ENCODE measurements around the gene SLC24A3.

The SLC24A3 gene

GRCh38 chr20:19378058-19378457 lies 165.6 kb downstream of the SLC24A3 start (continued):
- TF ChIP-seq ZNF18 (tag by site-specific recombination; IDR thresholded peaks at IDR 0.05) (no peak), ZBTB20 (tag by site-specific recombination; IDR thresholded peaks at IDR 0.05) (no peak), TCF7L2 (IDR thresholded peaks at IDR 0.05; ENCODE audit: borderline replicate concordance, low read depth, low read length) (no peak)
- TF ChIP-seq, protein P1, sequence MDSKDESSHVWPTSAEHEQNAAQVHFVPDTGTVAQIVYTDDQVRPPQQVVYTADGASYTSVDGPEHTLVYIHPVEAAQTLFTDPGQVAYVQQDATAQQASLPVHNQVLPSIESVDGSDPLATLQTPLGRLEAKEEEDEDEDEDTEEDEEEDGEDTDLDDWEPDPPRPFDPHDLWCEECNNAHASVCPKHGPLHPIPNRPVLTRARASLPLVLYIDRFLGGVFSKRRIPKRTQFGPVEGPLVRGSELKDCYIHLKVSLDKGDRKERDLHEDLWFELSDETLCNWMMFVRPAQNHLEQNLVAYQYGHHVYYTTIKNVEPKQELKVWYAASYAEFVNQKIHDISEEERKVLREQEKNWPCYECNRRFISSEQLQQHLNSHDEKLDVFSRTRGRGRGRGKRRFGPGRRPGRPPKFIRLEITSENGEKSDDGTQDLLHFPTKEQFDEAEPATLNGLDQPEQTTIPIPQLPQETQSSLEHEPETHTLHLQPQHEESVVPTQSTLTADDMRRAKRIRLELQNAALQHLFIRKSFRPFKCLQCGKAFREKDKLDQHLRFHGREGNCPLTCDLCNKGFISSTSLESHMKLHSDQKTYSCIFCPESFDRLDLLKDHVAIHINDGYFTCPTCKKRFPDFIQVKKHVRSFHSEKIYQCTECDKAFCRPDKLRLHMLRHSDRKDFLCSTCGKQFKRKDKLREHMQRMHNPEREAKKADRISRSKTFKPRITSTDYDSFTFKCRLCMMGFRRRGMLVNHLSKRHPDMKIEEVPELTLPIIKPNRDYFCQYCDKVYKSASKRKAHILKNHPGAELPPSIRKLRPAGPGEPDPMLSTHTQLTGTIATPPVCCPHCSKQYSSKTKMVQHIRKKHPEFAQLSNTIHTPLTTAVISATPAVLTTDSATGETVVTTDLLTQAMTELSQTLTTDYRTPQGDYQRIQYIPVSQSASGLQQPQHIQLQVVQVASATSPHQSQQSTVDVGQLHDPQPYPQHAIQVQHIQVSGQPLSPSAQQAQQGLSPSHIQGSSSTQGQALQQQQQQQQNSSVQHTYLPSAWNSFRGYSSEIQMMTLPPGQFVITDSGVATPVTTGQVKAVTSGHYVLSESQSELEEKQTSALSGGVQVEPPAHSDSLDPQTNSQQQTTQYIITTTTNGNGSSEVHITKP (tag by site-specific recombination; IDR thresholded peaks at IDR 0.05), result no peak

DNA sequence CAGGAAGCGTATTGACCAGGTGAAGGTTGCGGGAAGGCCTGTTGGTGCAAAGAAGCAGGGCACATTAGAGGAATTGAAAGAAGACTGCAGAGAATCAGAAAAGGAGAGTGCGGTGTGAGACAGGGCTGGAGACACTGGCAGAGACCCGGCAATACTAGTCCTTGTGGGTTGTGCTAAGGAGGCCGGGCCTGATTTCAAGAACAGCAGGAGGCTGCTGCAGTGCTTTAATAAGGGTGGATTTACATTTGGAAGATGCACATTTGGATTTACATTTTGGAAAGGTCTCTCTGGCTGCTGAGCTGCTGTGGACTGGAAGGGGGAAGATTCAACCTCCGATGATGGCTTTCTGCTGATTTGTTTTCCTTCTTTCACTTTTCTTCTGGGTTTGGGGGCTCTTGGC lies 167.8 kb downstream of the SLC24A3 start:
- POLR2A ChIA-PET, result no interaction called here
- Histone ChIP-seq H3K9me3 (ENCODE audit: control insufficient read depth, insufficient read depth, low read depth, low read length) (no peaks in the 10 kb centered on the region), H3K27ac (ENCODE audit: extremely low read depth, low read depth, low read length) (no peak overlapping the region), H3K4me3 (ENCODE audit: low read depth, low read length) (no peak overlapping the region), H3K4me1 (ENCODE audit: control insufficient read depth, insufficient read depth, low read length) (no peaks in the 10 kb centered on the region), H3K36me3 (ENCODE audit: control insufficient read depth in 2 of 2, insufficient read depth in 1 of 2, low read length in 2 of 2) (no peaks in the 10 kb centered on the region)
- CTCF ChIA-PET, result no interaction called here
- TF ChIP-seq ZNF223 (tag by site-specific recombination; IDR thresholded peaks at IDR 0.05) (no peak), ZNF302 (tag by site-specific recombination; IDR thresholded peaks at IDR 0.05; ENCODE audit: low read depth) (no peak), ZNF449 (tag by site-specific recombination; IDR thresholded peaks at IDR 0.05) (no peak), ZBTB11 (tag by site-specific recombination; conservative IDR thresholded peaks at IDR 0.05; ENCODE audit: low read depth) (no peak), ZNF513 (tag by site-specific recombination; IDR thresholded peaks at IDR 0.05) (no peak), KLF17 (tag by site-specific recombination; IDR thresholded peaks at IDR 0.05) (no peak)
